ENCODE measurements around the gene KIF1C.

The KIF1C gene

GRCh38 chr17:5031365-5032082 lies 33.8 kb downstream of the KIF1C start (continued):
- no peak for TF ChIP-seq ZBTB21 (tag by site-specific recombination; IDR thresholded peaks at IDR 0.05)
- TF ChIP-seq OSR2 (tag by site-specific recombination; IDR thresholded peaks at IDR 0.05) = no peak
- TF ChIP-seq ZNF133 (tag by site-specific recombination; IDR thresholded peaks at IDR 0.05) = no peak
- TF ChIP-seq HOXC10 (CRISPR knock-in tag; IDR thresholded peaks at IDR 0.05) = no peak
- no peak for TF ChIP-seq ZNF600 (tag by site-specific recombination; IDR thresholded peaks at IDR 0.05)
- TF ChIP-seq ZNF280D (tag by site-specific recombination; IDR thresholded peaks at IDR 0.05) = peak; percentile 66; the same call in 1 of the 2 replicates
- TF ChIP-seq ZBTB26 (tag by site-specific recombination; optimal IDR thresholded peaks at IDR 0.05) = peak; percentile 71
- TF ChIP-seq ZNF664 (tag by site-specific recombination; IDR thresholded peaks at IDR 0.05) = no peak
- TF ChIP-seq ZNF311 (tag by site-specific recombination; IDR thresholded peaks at IDR 0.05; ENCODE audit: borderline replicate concordance) = no peak
- TF ChIP-seq ZNF692 (tag by site-specific recombination; IDR thresholded peaks at IDR 0.05) = no peak
- TF ChIP-seq ZNF521 (tag by site-specific recombination; IDR thresholded peaks at IDR 0.05) = no peak
- TF ChIP-seq BCL11A (tag by site-specific recombination; IDR thresholded peaks at IDR 0.05; ENCODE audit: low read depth) = no peak
- no peak for TF ChIP-seq ZNF2 (tag by site-specific recombination; IDR thresholded peaks at IDR 0.05)
- TF ChIP-seq AEBP2 (tag by site-specific recombination; IDR thresholded peaks at IDR 0.05; ENCODE audit: borderline replicate concordance) = no peak
- no peak for TF ChIP-seq ZFP41 (tag by site-specific recombination; IDR thresholded peaks at IDR 0.05; ENCODE audit: borderline replicate concordance)
- TF ChIP-seq ZNF585B (tag by site-specific recombination; IDR thresholded peaks at IDR 0.05) = no peak
- no peak for TF ChIP-seq ZNF776 (tag by site-specific recombination; IDR thresholded peaks at IDR 0.05; ENCODE audit: borderline replicate concordance)
- TF ChIP-seq ZNF76 (tag by site-specific recombination; IDR thresholded peaks at IDR 0.05; ENCODE audit: borderline replicate concordance, low read depth) = no peak
- no peak for TF ChIP-seq ZNF48 (tag by site-specific recombination; IDR thresholded peaks at IDR 0.05)
- no peak for TF ChIP-seq ZNF24 (tag by site-specific recombination; IDR thresholded peaks at IDR 0.05)
- no peak for TF ChIP-seq ZSCAN30 (tag by site-specific recombination; IDR thresholded peaks at IDR 0.05)
- TF ChIP-seq ZNF335 (tag by site-specific recombination; conservative IDR thresholded peaks at IDR 0.05) = peak; percentile 86
- TF ChIP-seq SETDB1 (IDR thresholded peaks at IDR 0.05; ENCODE audit: insufficient read length, low read length) = no peak
- TF ChIP-seq ZNF302 (tag by site-specific recombination; IDR thresholded peaks at IDR 0.05; ENCODE audit: low read depth) = no peak
- TF ChIP-seq ZNF16 (tag by site-specific recombination; IDR thresholded peaks at IDR 0.05; ENCODE audit: low read depth) = no peak
- TF ChIP-seq ZNF324 (tag by site-specific recombination; IDR thresholded peaks at IDR 0.05) = 0 out of 2 replicates have a peak, but pooled peaks have one; percentile 27
- TF ChIP-seq ZNF621 (tag by site-specific recombination; IDR thresholded peaks at IDR 0.05) = no peak
- no peak for TF ChIP-seq ZNF404 (tag by site-specific recombination; IDR thresholded peaks at IDR 0.05)
- peak; percentile 78 for TF ChIP-seq SP2 (tag by site-specific recombination; IDR thresholded peaks at IDR 0.05)
- no peak for TF ChIP-seq ZNF513 (tag by site-specific recombination; IDR thresholded peaks at IDR 0.05)
- TF ChIP-seq HOXD13 (CRISPR knock-in tag; IDR thresholded peaks at IDR 0.05; ENCODE audit: borderline replicate concordance) = no peak
